C1 segment of cervical spinal cord (tissue), 14 donors: ENCODE results near the gene XRCC6.
"Not testable (repeated sequence)": the region's sequence is repeated elsewhere in the genome, so short reads cannot be mapped to it uniquely, and the experiment has no call there.

ENCODE experiments used
- DNase-seq, 14 donors: peaks; one replicate each; lab custom pipeline; 2025; lab: John Stamatoyannopoulos, UW

The XRCC6 gene

GRCh38 chr22:41684194-41684593 lies 63.1 kb downstream of the XRCC6 start:
- no peak for DNase-seq

- DNase-seq, result not testable (repeated sequence)
Measured at GRCh38 chr22:41686890-41687289, 65.8 kb downstream of the XRCC6 start.

- DNase-seq, result peak in 1 of 14 donors; percentile 62
Measured at GRCh38 chr22:41687901-41688364, 66.8 kb downstream of the XRCC6 start.

GRCh38 chr22:41688365-41689211 lies 67.5 kb downstream of the XRCC6 start, which contains the start of gene SNU13:
Gene SNU13 (minus strand): TSS chr22:41688867. CDS start chr22:41688796, 71 bp downstream.
- peak; percentile 30 to 87 (median 80) for DNase-seq

- DNase-seq, result no peak
Measured at GRCh38 chr22:41690476-41690875, 69.4 kb downstream of the XRCC6 start.

GRCh38 chr22:41695211-41695610 lies 74.1 kb downstream of the XRCC6 start:
- no peak for DNase-seq

- DNase-seq, result peak in 1 of 14 donors; percentile 31
Measured at GRCh38 chr22:41696703-41697102, 75.6 kb downstream of the XRCC6 start.

- DNase-seq, result peak in 13 of 14 donors; percentile 46 to 90 (median 78)
Measured at GRCh38 chr22:41697126-41697775, 76.2 kb downstream of the XRCC6 start.

GRCh38 chr22:41699264-41700107 lies 78.4 kb downstream of the XRCC6 start, which contains the start of gene MEI1:
Gene MEI1 (plus strand): TSS chr22:41699503. CDS start chr22:41699539, 36 bp downstream.
- peak; percentile 16 to 86 (median 68) for DNase-seq

GRCh38 chr22:41700108-41700364 lies 78.9 kb downstream of the XRCC6 start:
- no peak for DNase-seq

GRCh38 chr22:41702763-41703162 lies 81.7 kb downstream of the XRCC6 start:
- DNase-seq, result no peak

GRCh38 chr22:41709341-41709740 lies 88.2 kb downstream of the XRCC6 start:
- no peak for DNase-seq

GRCh38 chr22:41713004-41713403 lies 91.9 kb downstream of the XRCC6 start:
- DNase-seq, result no peak
